HepG2 (cell line): ENCODE measurements around the gene ENAH.

Experiments used
- CREM ChIP-seq, 2 experiments: sonication (generic) in 1 of 2; formaldehyde crosslinking in 1 of 2; IDR thresholded peaks; 2 replicates each; pipeline versions ENCODE4 v1.4.0 to v1.6.1; 2016 to 2020; ENCODE audit warnings: antibody characterized with exemption in 1 of 2, mild to moderate bottlenecking in 1 of 2, missing genetic modification reagents in 1 of 2
- GTF2F1 ChIP-seq: fragments of 150-350 bp; IDR thresholded peaks from 2 replicates; pipeline ENCODE4 v1.6.1; 2014; ENCODE audit warnings: low read length
- NFAT5 ChIP-seq: sonication (generic); formaldehyde crosslinking; IDR thresholded peaks from 2 replicates; pipeline ENCODE4 v1.4.0; 2020; ENCODE audit warnings: missing genetic modification reagents
- POLR2A ChIP-seq, 2 experiments: IDR thresholded peaks; 2 replicates each; pipeline ENCODE4 v1.6.1; 2011; ENCODE audit warnings: low read depth in 2 of 2, low read length in 2 of 2, mild to moderate bottlenecking in 1 of 2, moderate library complexity in 1 of 2; ENCODE audit not compliant: insufficient read depth in 1 of 2
- POLR2AphosphoS5 ChIP-seq: IDR thresholded peaks from 2 replicates; pipeline ENCODE4 v1.6.1; 2012; ENCODE audit warnings: low read depth, low read length
- REL ChIP-seq: sonication (generic); formaldehyde crosslinking; conservative IDR thresholded peaks from 2 replicates; pipeline ENCODE4 v1.8.0; 2022; ENCODE audit warnings: mild to moderate bottlenecking, missing genetic modification reagents, moderate library complexity
- SP4 ChIP-seq: sonication (generic); formaldehyde crosslinking; IDR thresholded peaks from 2 replicates; pipeline ENCODE4 v1.8.1; 2023; ENCODE audit warnings: mild to moderate bottlenecking, missing genetic modification reagents
- TRIM24 ChIP-seq: sonication (generic); formaldehyde crosslinking; IDR thresholded peaks from 2 replicates; pipeline ENCODE4 v1.8.0; 2022; ENCODE audit warnings: mild to moderate bottlenecking, missing genetic modification reagents
- ZNF432 ChIP-seq: sonication (generic); formaldehyde crosslinking; IDR thresholded peaks from 2 replicates; pipeline ENCODE4 v1.5.0; 2020; ENCODE audit warnings: missing genetic modification reagents, mild to moderate bottlenecking, borderline replicate concordance
- ZNF761 ChIP-seq: sonication (generic); formaldehyde crosslinking; conservative IDR thresholded peaks from 2 replicates; pipeline ENCODE4 v1.4.0; 2020; ENCODE audit warnings: mild to moderate bottlenecking, missing genetic modification reagents
- TF ChIP-seq, protein P1 (sequence below): sonication (generic); formaldehyde crosslinking; IDR thresholded peaks from one replicate; pipeline ENCODE4 v1.5.1; 2020; ENCODE audit warnings: mild to moderate bottlenecking, missing genetic modification reagents; ENCODE audit errors: not compliant biosample characterization
- TF ChIP-seq, protein P2 (sequence below): sonication (generic); formaldehyde crosslinking; IDR thresholded peaks from 2 replicates; pipeline ENCODE4 v1.5.0; 2020; ENCODE audit warnings: mild to moderate bottlenecking, missing genetic modification reagents, moderate library complexity
- TF ChIP-seq, protein P3 (sequence below): sonication (generic); formaldehyde crosslinking; IDR thresholded peaks from 2 replicates; pipeline ENCODE4 v1.8.0; 2023; ENCODE audit warnings: mild to moderate bottlenecking, missing genetic modification reagents

DNA sequence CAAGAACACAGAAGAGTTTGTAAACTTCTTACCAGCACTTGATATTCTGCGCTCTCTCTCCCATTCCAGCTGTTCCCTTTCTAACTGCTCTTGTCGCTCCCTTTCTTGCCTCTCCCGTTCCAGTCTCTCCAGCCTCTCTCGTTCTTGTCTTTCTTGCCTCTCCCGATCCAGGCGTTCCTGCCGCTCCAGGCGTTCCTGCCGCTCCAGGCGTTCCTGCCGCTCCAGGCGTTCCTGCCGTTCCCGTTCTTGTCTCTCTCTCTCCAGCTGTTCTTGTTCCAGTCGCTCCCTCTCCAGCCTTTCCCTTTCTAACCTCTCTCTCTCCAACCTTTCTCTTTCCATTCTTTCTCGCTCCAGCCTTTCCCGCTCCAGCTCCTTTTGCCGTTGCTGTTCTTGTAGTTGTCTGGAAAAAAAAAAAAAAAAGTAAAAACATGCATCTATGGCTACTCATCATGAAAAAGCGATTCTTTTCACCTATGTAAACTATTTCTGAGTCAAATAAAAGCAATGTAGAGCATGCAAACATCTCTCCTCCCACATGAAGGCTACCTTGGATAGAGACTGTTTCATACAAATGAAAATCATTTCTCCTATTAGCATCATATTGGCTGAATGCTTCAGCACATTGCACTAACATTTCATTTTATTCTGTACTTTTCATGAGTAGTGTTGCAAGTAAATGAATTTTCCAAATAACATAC lies 133.6 kb downstream of the ENAH start:
- TF ChIP-seq, protein P1, sequence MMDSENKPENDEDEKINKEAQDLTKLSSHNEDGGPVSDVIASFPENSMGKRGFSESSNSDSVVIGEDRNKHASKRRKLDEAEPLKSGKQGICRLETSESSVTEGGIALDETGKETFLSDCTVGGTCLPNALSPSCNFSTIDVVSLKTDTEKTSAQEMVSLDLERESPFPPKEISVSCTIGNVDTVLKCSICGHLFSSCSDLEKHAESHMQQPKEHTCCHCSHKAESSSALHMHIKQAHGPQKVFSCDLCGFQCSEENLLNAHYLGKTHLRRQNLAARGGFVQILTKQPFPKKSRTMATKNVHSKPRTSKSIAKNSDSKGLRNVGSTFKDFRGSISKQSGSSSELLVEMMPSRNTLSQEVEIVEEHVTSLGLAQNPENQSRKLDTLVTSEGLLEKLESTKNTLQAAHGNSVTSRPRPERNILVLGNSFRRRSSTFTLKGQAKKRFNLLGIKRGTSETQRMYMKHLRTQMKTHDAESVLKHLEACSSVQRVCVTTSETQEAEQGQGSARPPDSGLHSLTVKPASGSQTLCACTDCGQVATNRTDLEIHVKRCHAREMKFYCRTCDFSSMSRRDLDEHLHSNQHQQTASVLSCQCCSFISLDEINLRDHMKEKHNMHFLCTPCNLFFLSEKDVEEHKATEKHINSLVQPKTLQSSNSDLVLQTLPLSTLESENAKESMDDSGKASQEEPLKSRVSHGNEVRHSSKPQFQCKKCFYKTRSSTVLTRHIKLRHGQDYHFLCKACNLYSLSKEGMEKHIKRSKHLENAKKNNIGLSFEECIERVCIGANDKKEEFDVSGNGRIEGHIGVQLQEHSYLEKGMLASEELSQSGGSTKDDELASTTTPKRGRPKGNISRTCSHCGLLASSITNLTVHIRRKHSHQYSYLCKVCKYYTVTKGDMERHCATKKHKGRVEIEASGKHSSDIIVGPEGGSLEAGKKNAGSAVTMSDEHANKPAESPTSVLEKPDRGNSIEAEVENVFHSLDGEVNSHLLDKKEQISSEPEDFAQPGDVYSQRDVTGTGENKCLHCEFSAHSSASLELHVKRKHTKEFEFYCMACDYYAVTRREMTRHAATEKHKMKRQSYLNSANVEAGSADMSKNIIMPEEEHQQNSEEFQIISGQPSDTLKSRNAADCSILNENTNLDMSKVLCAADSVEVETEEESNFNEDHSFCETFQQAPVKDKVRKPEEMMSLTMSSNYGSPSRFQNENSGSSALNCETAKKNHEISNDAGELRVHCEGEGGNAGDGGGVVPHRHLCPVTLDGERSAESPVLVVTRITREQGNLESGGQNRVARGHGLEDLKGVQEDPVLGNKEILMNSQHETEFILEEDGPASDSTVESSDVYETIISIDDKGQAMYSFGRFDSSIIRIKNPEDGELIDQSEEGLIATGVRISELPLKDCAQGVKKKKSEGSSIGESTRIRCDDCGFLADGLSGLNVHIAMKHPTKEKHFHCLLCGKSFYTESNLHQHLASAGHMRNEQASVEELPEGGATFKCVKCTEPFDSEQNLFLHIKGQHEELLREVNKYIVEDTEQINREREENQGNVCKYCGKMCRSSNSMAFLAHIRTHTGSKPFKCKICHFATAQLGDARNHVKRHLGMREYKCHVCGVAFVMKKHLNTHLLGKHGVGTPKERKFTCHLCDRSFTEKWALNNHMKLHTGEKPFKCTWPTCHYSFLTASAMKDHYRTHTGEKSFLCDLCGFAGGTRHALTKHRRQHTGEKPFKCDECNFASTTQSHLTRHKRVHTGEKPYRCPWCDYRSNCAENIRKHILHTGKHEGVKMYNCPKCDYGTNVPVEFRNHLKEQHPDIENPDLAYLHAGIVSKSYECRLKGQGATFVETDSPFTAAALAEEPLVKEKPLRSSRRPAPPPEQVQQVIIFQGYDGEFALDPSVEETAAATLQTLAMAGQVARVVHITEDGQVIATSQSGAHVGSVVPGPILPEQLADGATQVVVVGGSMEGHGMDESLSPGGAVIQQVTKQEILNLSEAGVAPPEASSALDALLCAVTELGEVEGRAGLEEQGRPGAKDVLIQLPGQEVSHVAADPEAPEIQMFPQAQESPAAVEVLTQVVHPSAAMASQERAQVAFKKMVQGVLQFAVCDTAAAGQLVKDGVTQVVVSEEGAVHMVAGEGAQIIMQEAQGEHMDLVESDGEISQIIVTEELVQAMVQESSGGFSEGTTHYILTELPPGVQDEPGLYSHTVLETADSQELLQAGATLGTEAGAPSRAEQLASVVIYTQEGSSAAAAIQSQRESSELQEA (CRISPR knock-in tag), result no peak
- TF ChIP-seq ZNF761 (CRISPR knock-in tag) (no peak), TRIM24 (CRISPR knock-in tag) (no peak), ZNF432 (CRISPR knock-in tag) (no peak), SP4 (CRISPR knock-in tag) (no peak), CREM (IDR thresholded peaks at IDR 0.05) (no peak), CREM (CRISPR knock-in tag; IDR thresholded peaks at IDR 0.05) (no peak), GTF2F1 (no peak), POLR2A (IDR thresholded peaks at IDR 0.05; ENCODE audit: insufficient read depth in 1 of 2, low read depth in 2 of 2, low read length in 2 of 2) (no peak), NFAT5 (CRISPR knock-in tag) (no peak), REL (no peak), POLR2AphosphoS5 (no peak)
- TF ChIP-seq, protein P2, sequence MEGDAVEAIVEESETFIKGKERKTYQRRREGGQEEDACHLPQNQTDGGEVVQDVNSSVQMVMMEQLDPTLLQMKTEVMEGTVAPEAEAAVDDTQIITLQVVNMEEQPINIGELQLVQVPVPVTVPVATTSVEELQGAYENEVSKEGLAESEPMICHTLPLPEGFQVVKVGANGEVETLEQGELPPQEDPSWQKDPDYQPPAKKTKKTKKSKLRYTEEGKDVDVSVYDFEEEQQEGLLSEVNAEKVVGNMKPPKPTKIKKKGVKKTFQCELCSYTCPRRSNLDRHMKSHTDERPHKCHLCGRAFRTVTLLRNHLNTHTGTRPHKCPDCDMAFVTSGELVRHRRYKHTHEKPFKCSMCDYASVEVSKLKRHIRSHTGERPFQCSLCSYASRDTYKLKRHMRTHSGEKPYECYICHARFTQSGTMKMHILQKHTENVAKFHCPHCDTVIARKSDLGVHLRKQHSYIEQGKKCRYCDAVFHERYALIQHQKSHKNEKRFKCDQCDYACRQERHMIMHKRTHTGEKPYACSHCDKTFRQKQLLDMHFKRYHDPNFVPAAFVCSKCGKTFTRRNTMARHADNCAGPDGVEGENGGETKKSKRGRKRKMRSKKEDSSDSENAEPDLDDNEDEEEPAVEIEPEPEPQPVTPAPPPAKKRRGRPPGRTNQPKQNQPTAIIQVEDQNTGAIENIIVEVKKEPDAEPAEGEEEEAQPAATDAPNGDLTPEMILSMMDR, result no peak
- TF ChIP-seq, protein P3, sequence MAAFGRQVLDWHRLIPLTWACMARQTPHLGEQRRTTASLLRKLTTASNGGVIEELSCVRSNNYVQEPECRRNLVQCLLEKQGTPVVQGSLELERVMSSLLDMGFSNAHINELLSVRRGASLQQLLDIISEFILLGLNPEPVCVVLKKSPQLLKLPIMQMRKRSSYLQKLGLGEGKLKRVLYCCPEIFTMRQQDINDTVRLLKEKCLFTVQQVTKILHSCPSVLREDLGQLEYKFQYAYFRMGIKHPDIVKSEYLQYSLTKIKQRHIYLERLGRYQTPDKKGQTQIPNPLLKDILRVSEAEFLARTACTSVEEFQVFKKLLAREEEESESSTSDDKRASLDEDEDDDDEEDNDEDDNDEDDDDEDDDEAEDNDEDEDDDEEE (CRISPR knock-in tag), result no peak
